ENCODE measurements around the gene ATG2A.

Gene ATG2A

GRCh38 chr11:64900774-64901173 is 16.2 kb downstream of the ATG2A start:
- DNase-seq: no peak

GRCh38 chr11:64900263-64900678 is 16.7 kb downstream of the ATG2A start:
- DNase-seq: peak; percentile 59

- DNase-seq: no peak
Measured at GRCh38 chr11:64898541-64898940, 18.5 kb downstream of the ATG2A start.

GRCh38 chr11:64898076-64898445 is 18.9 kb downstream of the ATG2A start:
- no peak for DNase-seq

GRCh38 chr11:64897381-64898075 is 19.5 kb downstream of the ATG2A start:
- no peak for DNase-seq

GRCh38 chr11:64896448-64897022 is 20.5 kb downstream of the ATG2A start:
- DNase-seq: no peak

- no peak for DNase-seq
Measured at GRCh38 chr11:64894812-64895452, 22.1 kb downstream of the ATG2A start.

- DNase-seq: peak; percentile 80
Measured at GRCh38 chr11:64894070-64894811, 22.8 kb downstream of the ATG2A start.

- DNase-seq: no peak
Measured at GRCh38 chr11:64893194-64894069, 23.6 kb downstream of the ATG2A start.

GRCh38 chr11:64892838-64893193 is 24.2 kb downstream of the ATG2A start:
- no peak for DNase-seq

GRCh38 chr11:64892411-64892831 is 24.6 kb downstream of the ATG2A start:
- no peak for DNase-seq

- no peak for DNase-seq
Measured at GRCh38 chr11:64891880-64892279, 25.1 kb downstream of the ATG2A start.

- no peak for DNase-seq
Measured at GRCh38 chr11:64891215-64891848, 25.7 kb downstream of the ATG2A start.

GRCh38 chr11:64890522-64890939 is 26.5 kb downstream of the ATG2A start:
- DNase-seq: no peak

GRCh38 chr11:64888729-64889511 is 28.1 kb downstream of the ATG2A start:
- no peak for DNase-seq

GRCh38 chr11:64888406-64888728 is 28.6 kb downstream of the ATG2A start:
- no peak for DNase-seq

- peak; percentile 78 for DNase-seq
Measured at GRCh38 chr11:64887757-64888405, 29.1 kb downstream of the ATG2A start.

GRCh38 chr11:64887234-64887756 is 29.7 kb downstream of the ATG2A start:
- no peak for DNase-seq

- no peak for DNase-seq
Measured at GRCh38 chr11:64885367-64886286, 31.4 kb downstream of the ATG2A start.

- no peak for DNase-seq
Measured at GRCh38 chr11:64884019-64884418, 33.0 kb downstream of the ATG2A start.
